ENCODE data around the gene PCBD1. TPM values are rescaled to one million over a fixed set of nuclear protein-coding genes. Genes with fewer than 3 reads are reported as not detected.

The PCBD1 gene
- total RNA-seq, 1 donor from 2014 or later: 162 TPM

DNA sequence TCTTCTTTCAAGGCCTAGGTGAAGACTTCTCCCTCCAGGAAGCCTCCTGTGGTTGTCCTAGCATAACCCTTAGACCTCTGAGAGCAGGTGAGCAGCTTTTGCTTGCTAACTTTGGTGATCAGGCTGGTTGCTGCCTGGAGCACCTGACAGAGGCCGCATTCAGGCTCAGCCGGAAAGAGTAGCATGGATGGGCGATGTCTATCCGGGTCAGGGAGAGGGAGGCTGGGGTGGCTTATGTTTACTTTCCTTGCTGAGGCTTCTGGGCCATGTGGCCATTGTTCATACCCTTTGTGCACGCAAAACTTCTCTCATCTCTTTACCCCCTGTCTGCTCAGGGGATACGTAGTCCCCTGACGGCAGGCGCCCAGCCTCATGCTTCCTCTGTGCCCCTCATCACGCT is 27.4 kb upstream of the PCBD1 start:
- H3K36me3 Mint-ChIP-seq (ENCODE audit: insufficient read depth): no peaks in the 10 kb centered on the region
- H3K27ac Mint-ChIP-seq: no peak overlapping the region
- no peaks in the 10 kb centered on the region for H3K9me3 Mint-ChIP-seq (ENCODE audit: low read depth)
- no peak overlapping the region for H3K4me3 Mint-ChIP-seq (ENCODE audit: low read depth)
- TF ChIP-seq, protein P1, sequence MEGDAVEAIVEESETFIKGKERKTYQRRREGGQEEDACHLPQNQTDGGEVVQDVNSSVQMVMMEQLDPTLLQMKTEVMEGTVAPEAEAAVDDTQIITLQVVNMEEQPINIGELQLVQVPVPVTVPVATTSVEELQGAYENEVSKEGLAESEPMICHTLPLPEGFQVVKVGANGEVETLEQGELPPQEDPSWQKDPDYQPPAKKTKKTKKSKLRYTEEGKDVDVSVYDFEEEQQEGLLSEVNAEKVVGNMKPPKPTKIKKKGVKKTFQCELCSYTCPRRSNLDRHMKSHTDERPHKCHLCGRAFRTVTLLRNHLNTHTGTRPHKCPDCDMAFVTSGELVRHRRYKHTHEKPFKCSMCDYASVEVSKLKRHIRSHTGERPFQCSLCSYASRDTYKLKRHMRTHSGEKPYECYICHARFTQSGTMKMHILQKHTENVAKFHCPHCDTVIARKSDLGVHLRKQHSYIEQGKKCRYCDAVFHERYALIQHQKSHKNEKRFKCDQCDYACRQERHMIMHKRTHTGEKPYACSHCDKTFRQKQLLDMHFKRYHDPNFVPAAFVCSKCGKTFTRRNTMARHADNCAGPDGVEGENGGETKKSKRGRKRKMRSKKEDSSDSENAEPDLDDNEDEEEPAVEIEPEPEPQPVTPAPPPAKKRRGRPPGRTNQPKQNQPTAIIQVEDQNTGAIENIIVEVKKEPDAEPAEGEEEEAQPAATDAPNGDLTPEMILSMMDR (IDR thresholded peaks at IDR 0.05; ENCODE audit: unreplicated experiment): no peak
- no peaks in the 10 kb centered on the region for H3K4me1 Mint-ChIP-seq (ENCODE audit: low read depth)
- H3K27me3 Mint-ChIP-seq: peaks cover 20% of the 10 kb centered on the region
- DNase-seq (ENCODE audit: low spot score, unreplicated experiment): no peak

DNA sequence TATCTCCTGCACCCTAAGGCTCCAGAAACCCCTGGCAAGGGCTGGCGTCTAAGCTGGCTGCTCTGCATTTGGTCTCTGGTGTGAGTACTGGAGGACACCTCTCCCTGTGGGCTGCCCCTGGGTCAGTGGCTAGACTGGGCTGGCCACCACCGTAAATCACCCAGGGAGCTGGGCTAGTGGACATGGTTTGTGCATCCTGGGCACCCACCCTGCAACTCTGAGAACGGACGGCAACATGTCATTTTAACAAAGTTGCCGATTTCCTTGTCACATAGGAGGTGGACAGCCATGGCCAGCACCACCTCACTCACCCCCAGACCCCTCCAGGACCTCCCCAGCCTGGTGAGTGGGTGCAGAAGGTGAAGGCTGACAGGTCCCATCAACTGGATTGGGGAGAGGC is 26.8 kb upstream of the PCBD1 start:
- no peak overlapping the region for H3K4me3 Mint-ChIP-seq (ENCODE audit: low read depth)
- no peaks in the 10 kb centered on the region for H3K4me1 Mint-ChIP-seq (ENCODE audit: low read depth)
- TF ChIP-seq, protein P1 (IDR thresholded peaks at IDR 0.05; ENCODE audit: unreplicated experiment): no peak
- DNase-seq (ENCODE audit: low spot score, unreplicated experiment): no peak
- H3K27ac Mint-ChIP-seq: no peak overlapping the region
- no peaks in the 10 kb centered on the region for H3K9me3 Mint-ChIP-seq (ENCODE audit: low read depth)
- no peaks in the 10 kb centered on the region for H3K36me3 Mint-ChIP-seq (ENCODE audit: insufficient read depth)
- peaks cover 20% of the 10 kb centered on the region for H3K27me3 Mint-ChIP-seq

DNA sequence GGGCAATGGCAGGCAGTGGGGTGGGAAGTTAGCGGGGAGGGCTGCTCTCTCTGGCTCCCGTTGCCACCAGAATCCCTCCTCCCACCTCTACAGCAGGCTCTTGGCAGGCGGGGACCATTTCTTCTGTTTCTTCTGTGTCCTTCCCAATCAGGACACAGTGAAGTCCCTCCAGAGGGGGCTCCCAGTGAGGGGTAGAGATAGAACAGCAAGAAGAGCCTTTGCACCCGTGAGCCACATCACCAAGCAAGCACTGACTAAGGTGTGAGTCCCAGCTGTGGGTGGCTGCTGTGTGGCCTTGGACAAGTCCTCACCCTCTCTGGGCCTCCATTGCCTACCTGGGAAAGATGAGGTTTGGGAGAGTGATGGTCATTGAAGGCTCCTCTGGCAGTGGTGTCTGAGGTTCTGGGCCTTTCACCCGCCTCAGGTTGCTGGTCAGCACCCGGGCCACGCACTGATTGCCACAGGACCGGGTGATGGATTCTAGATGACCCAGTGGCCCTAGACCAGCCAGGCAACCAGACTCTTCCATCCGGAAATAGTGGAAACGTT is 26.0 kb upstream of the PCBD1 start:
- H3K4me3 Mint-ChIP-seq (ENCODE audit: low read depth): no peak overlapping the region
- H3K27me3 Mint-ChIP-seq: peaks cover 20% of the 10 kb centered on the region
- no peak overlapping the region for H3K27ac Mint-ChIP-seq
- H3K36me3 Mint-ChIP-seq (ENCODE audit: insufficient read depth): no peaks in the 10 kb centered on the region
- H3K4me1 Mint-ChIP-seq (ENCODE audit: low read depth): no peaks in the 10 kb centered on the region
- H3K9me3 Mint-ChIP-seq (ENCODE audit: low read depth): no peaks in the 10 kb centered on the region
- TF ChIP-seq, protein P1 (IDR thresholded peaks at IDR 0.05; ENCODE audit: unreplicated experiment): no peak
- DNase-seq (ENCODE audit: low spot score, unreplicated experiment): no peak

DNA sequence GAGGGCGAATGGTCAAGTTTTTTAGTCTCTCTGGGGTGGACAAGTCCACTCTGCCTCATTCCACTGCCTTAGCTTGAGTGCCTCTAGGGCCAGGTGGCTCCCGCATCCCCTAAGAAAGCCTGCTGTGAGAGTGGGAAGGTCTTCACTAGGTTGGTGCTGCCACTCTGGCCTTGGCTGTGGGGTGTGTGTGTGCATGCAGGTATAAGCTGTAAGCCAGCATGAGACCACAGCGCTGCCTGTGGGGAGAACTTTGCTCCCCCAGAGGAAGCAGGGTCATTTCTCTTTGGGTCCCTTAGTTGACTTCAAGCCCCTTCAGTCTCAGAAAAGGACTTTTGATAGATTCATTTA is 25.5 kb upstream of the PCBD1 start:
- no peak for DNase-seq (ENCODE audit: low spot score, unreplicated experiment)
- no peaks in the 10 kb centered on the region for H3K36me3 Mint-ChIP-seq (ENCODE audit: insufficient read depth)

DNA sequence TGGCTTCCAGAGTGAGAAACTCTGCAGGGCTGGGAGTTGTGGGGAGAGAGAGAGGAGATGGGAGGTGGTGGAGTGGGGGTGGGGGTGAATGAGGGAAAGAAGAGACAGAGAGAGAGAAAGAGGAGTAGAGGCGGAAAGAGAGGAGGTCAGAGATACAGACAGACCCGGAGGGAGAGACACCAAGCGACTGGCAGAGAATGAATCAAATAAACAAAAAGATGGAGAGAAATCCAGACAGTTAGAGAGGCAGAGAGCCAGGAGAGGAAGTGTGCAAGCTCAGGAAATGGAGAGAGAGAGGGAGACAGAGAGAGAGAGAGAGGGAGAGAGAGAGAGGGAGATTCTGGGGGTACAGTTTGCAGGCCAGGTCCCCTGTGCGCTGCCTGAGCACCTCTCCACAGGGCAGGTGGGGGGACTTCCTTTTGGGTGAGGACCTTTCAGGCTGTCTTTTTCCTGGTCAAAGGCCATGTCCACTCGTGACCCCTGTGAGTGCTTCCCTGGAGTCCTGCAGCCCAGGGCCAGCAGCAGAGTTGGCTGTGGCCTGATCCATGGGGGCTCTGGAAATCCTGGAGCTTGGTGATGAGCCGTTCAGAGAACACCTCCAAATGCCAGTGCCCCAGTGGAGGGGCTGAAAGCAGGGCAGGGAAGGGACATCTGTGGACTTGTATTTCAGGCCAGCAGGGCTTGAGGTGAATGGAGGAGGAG is 25.0 kb upstream of the PCBD1 start:
- no peaks in the 10 kb centered on the region for H3K9me3 Mint-ChIP-seq (ENCODE audit: low read depth)
- no peaks in the 10 kb centered on the region for H3K4me1 Mint-ChIP-seq (ENCODE audit: low read depth)
- no peaks in the 10 kb centered on the region for H3K36me3 Mint-ChIP-seq (ENCODE audit: insufficient read depth)
- H3K27ac Mint-ChIP-seq: no peak overlapping the region
- H3K4me3 Mint-ChIP-seq (ENCODE audit: low read depth): no peak overlapping the region
- TF ChIP-seq, protein P1 (IDR thresholded peaks at IDR 0.05; ENCODE audit: unreplicated experiment): no peak
- no peak for DNase-seq (ENCODE audit: low spot score, unreplicated experiment)
- H3K27me3 Mint-ChIP-seq: peaks cover 21% of the 10 kb centered on the region

More for the DNA sequence above, 25.5 kb upstream of the PCBD1 start:
- H3K27ac Mint-ChIP-seq: no peak overlapping the region
- H3K4me3 Mint-ChIP-seq (ENCODE audit: low read depth): no peak overlapping the region
- H3K4me1 Mint-ChIP-seq (ENCODE audit: low read depth): no peaks in the 10 kb centered on the region
- peaks cover 20% of the 10 kb centered on the region for H3K27me3 Mint-ChIP-seq
- TF ChIP-seq, protein P1 (IDR thresholded peaks at IDR 0.05; ENCODE audit: unreplicated experiment): no peak
- H3K9me3 Mint-ChIP-seq (ENCODE audit: low read depth): no peaks in the 10 kb centered on the region
